AG04449 (cell line): ENCODE measurements around the gene DIP2C.
"Not testable (repeated sequence)": the region's sequence is repeated elsewhere in the genome, so short reads cannot be mapped to it uniquely, and the experiment has no call there.

Experiments
- CTCF ChIA-PET: fragments of 350-600 bp; formaldehyde crosslinking; extraction: SDS; loops from one replicate; lab custom pipeline; 2021; ENCODE audit warnings: antibody characterized with exemption; lab: Yijun Ruan, JAX
- POLR2A ChIA-PET: fragments of 400-600, 350-600 bp; formaldehyde crosslinking; extraction: SDS; loops from one replicate; lab custom pipeline; 2020; ENCODE audit warnings: antibody characterized with exemption, inconsistent platforms; lab: Yijun Ruan, JAX
- DNase-seq: peaks from one replicate; pipeline ENCODE4 v3.0.0-alpha.2; 2010; ENCODE audit warnings: low read depth, low spot score
- H3K4me3 ChIP-seq: 2 replicates; pipeline ENCODE4 v1.5.1; 2011; ENCODE audit warnings: low read depth, mild to moderate bottlenecking, control low read depth, low read length
- CTCF ChIP-seq: IDR thresholded peaks from one replicate; pipeline ENCODE4 v1.5.1; 2011; ENCODE audit warnings: mild to moderate bottlenecking, moderate library complexity, low read length, control low read depth, inconsistent platforms; ENCODE audit not compliant: insufficient read depth; ENCODE audit errors: missing control alignments

The DIP2C gene

GRCh38 chr10:351770-352334 is 337.6 kb downstream of the DIP2C start:
- no peak for DNase-seq
- no peak for TF ChIP-seq CTCF
- CTCF ChIA-PET = no interaction called here
- POLR2A ChIA-PET = no interaction called here
- no peak overlapping the region for H3K4me3 ChIP-seq

- no peak overlapping the region for H3K4me3 ChIP-seq
- no peak for DNase-seq
- TF ChIP-seq CTCF = no peak
- CTCF ChIA-PET = no interaction called here
- POLR2A ChIA-PET = no interaction called here
Measured at GRCh38 chr10:350981-351501, 338.4 kb downstream of the DIP2C start.

GRCh38 chr10:349081-349480 is 340.4 kb downstream of the DIP2C start:
- no peak for TF ChIP-seq CTCF
- no peak for DNase-seq
- CTCF ChIA-PET = no interaction called here
- POLR2A ChIA-PET = no interaction called here
- no peak overlapping the region for H3K4me3 ChIP-seq

GRCh38 chr10:348456-348855 is 341.0 kb downstream of the DIP2C start:
- ChIA-PET POLR2A (interaction anchor here (0.6 kb wide), 2 partner anchors 64 to 165 kb away, joined by 3 read pairs; no protein-coding TSS in a partner anchor), CTCF (interaction anchor here (0.8 kb wide), 1 partner anchor 11 kb away, joined by 3 read pairs; no protein-coding TSS in a partner anchor)
- DNase-seq = no peak
- TF ChIP-seq CTCF = no peak
- no peak overlapping the region for H3K4me3 ChIP-seq

- H3K4me3 ChIP-seq, DNase-seq: not testable (repeated sequence)
- ChIA-PET POLR2A (interaction anchor here (0.6 kb wide), 1 partner anchor 65 kb away, joined by 3 read pairs; no protein-coding TSS in a partner anchor), CTCF (interaction anchor here (0.8 kb wide), 1 partner anchor 10 kb away, joined by 3 read pairs; no protein-coding TSS in a partner anchor)
Measured at GRCh38 chr10:347774-348173, 341.7 kb downstream of the DIP2C start.

- CTCF ChIA-PET, H3K4me3 ChIP-seq, DNase-seq, POLR2A ChIA-PET: not testable (repeated sequence)
Measured at GRCh38 chr10:347190-347589, 342.3 kb downstream of the DIP2C start.

- ChIA-PET POLR2A (no interaction called here), CTCF (interaction anchor here (1.2 to 2.1 kb wide), 2 partner anchors 9 to 16 kb away, joined by 3 to 5 read pairs; no protein-coding TSS in a partner anchor)
- H3K4me3 ChIP-seq = no peak overlapping the region
- TF ChIP-seq CTCF = no peak
- no peak for DNase-seq
Measured at GRCh38 chr10:344582-345200, 344.8 kb downstream of the DIP2C start.
